ENCODE data around the gene GPC5.
"Not testable (repeated sequence)": the region's sequence is repeated elsewhere in the genome, so short reads cannot be mapped to it uniquely, and the experiment has no call there.

- TF ChIP-seq CTCF (IDR thresholded peaks at IDR 0.05; ENCODE audit: insufficient read depth, low read length, poor library complexity, severe bottlenecking); EZH2phosphoT487 (conservative IDR thresholded peaks at IDR 0.05; ENCODE audit: low read length): not testable (repeated sequence)
Observed at GRCh38 chr13:92280986-92281385, 882.6 kb downstream of the GPC5 start.

Measured in SU-DHL-6 (cell line).